Small intestine (tissue), 7 donors: Measurements from ENCODE around the gene PITPNM1. TPM values are rescaled to one million over a fixed set of nuclear protein-coding genes. Genes with fewer than 3 reads are reported as not detected.
A peak's percentile ranks its signal among the peaks of the same experiment; 100 is the strongest.

ENCODE experiments used
- DNase-seq, 2 donors: peaks; one replicate each; pipeline versions ENCODE4 v3.0.0 to v3.0.0-alpha.2; 2013
- FAIRE-seq: peaks from 2 replicates; lab custom pipeline; 2012; peaks lifted over from hg19 to GRCh38; lab: Jason Lieb, UNC
- H3K27ac ChIP-seq, 3 donors: one replicate each; pipeline ENCODE4 v1.5.1; 2013; ENCODE audit warnings: low read length in 2 of 3, mild to moderate bottlenecking in 2 of 3, control low read depth in 1 of 3, inconsistent platforms in 1 of 3, low read depth in 1 of 3, moderate library complexity in 1 of 3
- H3K27me3 ChIP-seq, 3 donors: one replicate each; pipeline ENCODE4 v1.6.1; 2013; ENCODE audit warnings: low read length in 3 of 3, inconsistent platforms in 1 of 3; ENCODE audit not compliant: control insufficient read depth in 3 of 3, insufficient read depth in 3 of 3
- H3K36me3 ChIP-seq, 3 donors: one replicate each; pipeline ENCODE4 v1.6.1; 2013; ENCODE audit warnings: low read length in 3 of 3, inconsistent platforms in 1 of 3, low read depth in 1 of 3, mild to moderate bottlenecking in 1 of 3, moderate library complexity in 1 of 3; ENCODE audit not compliant: control insufficient read depth in 3 of 3, insufficient read depth in 2 of 3
- H3K4me1 ChIP-seq, 3 donors: one replicate each; pipeline ENCODE4 v1.6.1; 2013; ENCODE audit warnings: low read length in 2 of 3, inconsistent platforms in 1 of 3, low read depth in 1 of 3, mild to moderate bottlenecking in 1 of 3, moderate library complexity in 1 of 3; ENCODE audit not compliant: control insufficient read depth in 3 of 3, insufficient read depth in 2 of 3
- H3K4me3 ChIP-seq, 3 donors: one replicate each; pipeline ENCODE4 v1.5.1; 2013; ENCODE audit warnings: low read length in 3 of 3, control low read depth in 1 of 3, inconsistent platforms in 1 of 3, low read depth in 1 of 3, mild to moderate bottlenecking in 1 of 3, moderate library complexity in 1 of 3
- H3K9me3 ChIP-seq, 2 donors: one replicate each; pipeline ENCODE4 v1.6.1; 2013; ENCODE audit warnings: low read depth in 1 of 2, low read length in 1 of 2; ENCODE audit not compliant: control insufficient read depth in 2 of 2, insufficient read depth in 1 of 2
- WGBS, 3 donors: extraction: QIAGEN DNeasy Blood & Tissue Kit; methylation state at CpG; one replicate each; pipeline ENCODE4 v1.1.7; 2013; 5-methylcytosine and 5-hydroxymethylcytosine counted together
- polyA plus RNA-seq, 4 donors: library from polyadenylated mRNA; stranded (reverse) in 3 of 4; unstranded in 1 of 4; fragments of 200-250 nt in 3 of 4; fragments of 120-200 nt in 1 of 4; gene quantifications; one replicate each; pipeline versions ENCODE4 v1.2.1 to v1.2.3, GENCODE V29; 2013
- donor health status: healthy with polysubstance abuse.
- donor health status: control.
- donor health status: control.
- donor health status: Bipolar disorder and iron deficiency.
- donor health status: healthy.

PITPNM1 gene
- polyA plus RNA-seq, 4 donors, result 31.2 to 42.1 (median 35.9) TPM

GRCh38 chr11:67503119-67504004, 1.8 kb downstream of the PITPNM1 start:
- no peak for DNase-seq
- no peaks in the 10 kb centered on the region for H3K27me3 ChIP-seq
- peaks cover 0 to 64% (median 4%) of the 10 kb centered on the region in 3 donors for H3K36me3 ChIP-seq
- peak overlapping the region; percentile 50 to 86 (median 68) for H3K4me3 ChIP-seq
- no peak overlapping the region for H3K27ac ChIP-seq
- H3K4me1 ChIP-seq, result peaks cover 0 to 39% (median 8%) of the 10 kb centered on the region in 3 donors
- no peak for FAIRE-seq
- WGBS, 3 donors, result 80 to 85% (median 81%) methylated on average over 16 to 19 of the region's 19 CpGs
- no peaks in the 10 kb centered on the region for H3K9me3 ChIP-seq

DNA sequence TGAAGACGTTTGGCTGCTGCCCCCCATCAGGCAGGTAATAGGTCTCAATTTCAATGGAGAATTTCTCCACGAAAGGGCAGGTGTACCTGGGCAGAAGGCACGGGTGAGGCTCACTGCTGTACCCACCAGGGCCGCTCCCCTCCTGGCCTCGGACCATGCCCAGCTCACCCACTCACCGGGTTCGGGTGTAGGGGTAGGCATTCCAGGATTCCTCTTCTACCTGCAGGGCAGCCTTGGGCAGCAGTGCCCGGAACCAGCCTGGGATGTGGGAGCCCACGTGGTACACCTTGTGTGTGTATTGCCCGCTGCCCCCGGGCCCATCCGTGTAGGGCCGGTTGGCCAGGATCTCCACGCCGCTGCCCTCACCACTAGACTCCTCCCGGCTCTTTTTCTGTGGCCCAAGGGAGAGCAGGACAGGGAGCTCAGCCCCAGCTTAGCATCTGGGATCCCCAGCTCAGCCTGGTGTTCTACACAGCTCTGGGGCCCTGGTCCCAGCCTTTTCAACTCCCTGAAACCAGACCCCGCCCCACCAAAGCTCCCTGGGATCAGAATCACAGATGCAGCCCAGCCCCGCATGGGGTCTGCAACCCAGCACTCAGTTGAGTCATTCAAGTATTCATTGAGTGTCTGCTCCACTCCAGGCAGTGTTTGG, 2.7 kb downstream of the PITPNM1 start:
- 96 to 98% (median 96%) methylated on average over 17 to 18 of the region's 18 CpGs for WGBS, 3 donors
- no peak overlapping the region for H3K4me3 ChIP-seq

GRCh38 chr11:67501854-67502253, 3.3 kb downstream of the PITPNM1 start:
- Histone ChIP-seq H3K27ac (no peak overlapping the region), H3K4me3 (no peak overlapping the region), H3K36me3 (peaks cover 0 to 71% (median 11%) of the 10 kb centered on the region in 3 donors), H3K4me1 (peaks cover 0 to 31% (median 2%) of the 10 kb centered on the region in 3 donors), H3K9me3 (no peaks in the 10 kb centered on the region), H3K27me3 (no peaks in the 10 kb centered on the region)
- DNase-seq, result no peak
- 98 to 99% (median 98%) methylated on average over 18 of the region's 18 CpGs for WGBS, 3 donors
- FAIRE-seq, result no peak

More for the DNA sequence above, 2.7 kb downstream of the PITPNM1 start:
- Histone ChIP-seq H3K4me1 (peaks cover 0 to 37% (median 8%) of the 10 kb centered on the region in 3 donors), H3K27ac (no peak overlapping the region), H3K36me3 (peaks cover 0 to 71% (median 11%) of the 10 kb centered on the region in 3 donors), H3K9me3 (no peaks in the 10 kb centered on the region), H3K27me3 (no peaks in the 10 kb centered on the region)
- FAIRE-seq (no peak), DNase-seq (no peak)

GRCh38 chr11:67500831-67501715, 4.1 kb downstream of the PITPNM1 start:
- 93 to 96% (median 94%) methylated on average over 9 of the region's 9 CpGs for WGBS, 3 donors
- Histone ChIP-seq H3K4me3 (no peak overlapping the region), H3K4me1 (peaks cover 0 to 24% (median 2%) of the 10 kb centered on the region in 3 donors), H3K27me3 (no peaks in the 10 kb centered on the region), H3K9me3 (no peaks in the 10 kb centered on the region), H3K27ac (no peak overlapping the region), H3K36me3 (peaks cover 0 to 71% (median 11%) of the 10 kb centered on the region in 3 donors)
- no peak for FAIRE-seq
- no peak for DNase-seq

GRCh38 chr11:67500484-67500821, 4.7 kb downstream of the PITPNM1 start:
- H3K27ac ChIP-seq, result no peak overlapping the region
- FAIRE-seq (no peak), DNase-seq (no peak)
- WGBS, 3 donors, result 85 to 100% (median 92%) methylated on average over 1 of the region's 1 CpG
- peaks cover 4 to 77% (median 11%) of the 10 kb centered on the region in 3 donors for H3K36me3 ChIP-seq
- peaks cover 0 to 19% (median 2%) of the 10 kb centered on the region in 3 donors for H3K4me1 ChIP-seq
- no peaks in the 10 kb centered on the region for H3K27me3 ChIP-seq
- H3K9me3 ChIP-seq, result no peaks in the 10 kb centered on the region
- H3K4me3 ChIP-seq, result no peak overlapping the region

- Histone ChIP-seq H3K36me3 (peaks cover 7 to 82% (median 11%) of the 10 kb centered on the region in 3 donors), H3K4me1 (peaks cover 0 to 17% (median 2%) of the 10 kb centered on the region in 3 donors), H3K27ac (no peak overlapping the region), H3K9me3 (no peaks in the 10 kb centered on the region), H3K4me3 (no peak overlapping the region), H3K27me3 (no peaks in the 10 kb centered on the region)
- DNase-seq (no peak), FAIRE-seq (no peak)
- WGBS, 3 donors, result 96 to 97% (median 97%) methylated on average over 25 to 26 of the region's 26 CpGs
These were observed 5.2 kb downstream of the PITPNM1 start for GRCh38 chr11:67499808-67500483.

- Histone ChIP-seq H3K4me1 (peaks cover 0 to 13% (median 2%) of the 10 kb centered on the region in 3 donors), H3K36me3 (peaks cover 14 to 92% (median 14%) of the 10 kb centered on the region in 3 donors), H3K27ac (no peak overlapping the region), H3K27me3 (no peaks in the 10 kb centered on the region), H3K4me3 (no peak overlapping the region), H3K9me3 (no peaks in the 10 kb centered on the region)
- FAIRE-seq (no peak), DNase-seq (no peak)
- WGBS, 3 donors, result 89 to 94% (median 89%) methylated on average over 21 of the region's 21 CpGs
These were observed 6.6 kb downstream of the PITPNM1 start for GRCh38 chr11:67498544-67498972.
